Naive B cell (primary cell): ENCODE data around the gene NPM3. TPM values are rescaled to one million over a fixed set of nuclear protein-coding genes. Genes with fewer than 3 reads are reported as not detected.
A peak's percentile ranks its signal among the peaks of the same experiment; 100 is the strongest.

Source experiments
- ATAC-seq, 2 donors: fragments of 150-1000 bp; cut with Tn5 transposase; 2 replicates each; pipeline ENCODE4 v1.10.0; 2021; ENCODE audit warnings: low read depth in 2 of 2, mild to moderate bottlenecking in 2 of 2, moderate library complexity in 2 of 2
- DNase-seq: peaks from one replicate; pipeline ENCODE4 v3.0.0; 2022
- H3K27ac Mint-ChIP-seq, 6 donors: one replicate each; pipeline ENCODE4 v1.8.0; 2020 to 2022; ENCODE audit warnings: mild to moderate bottlenecking in 6 of 6, mixed read lengths in 6 of 6, moderate library complexity in 5 of 6, inconsistent platforms in 2 of 6
- H3K27me3 Mint-ChIP-seq, 3 donors: one replicate each; pipeline ENCODE4 v1.8.0; 2021 to 2022; ENCODE audit warnings: mixed read lengths in 3 of 3, mild to moderate bottlenecking in 1 of 3
- H3K36me3 Mint-ChIP-seq, 2 donors: one replicate each; pipeline ENCODE4 v1.8.0; 2020 to 2022; ENCODE audit warnings: mixed read lengths in 2 of 2, inconsistent platforms in 1 of 2, mild to moderate bottlenecking in 1 of 2
- H3K4me1 Mint-ChIP-seq, 3 donors: one replicate each; pipeline ENCODE4 v1.8.0; 2020 to 2022; ENCODE audit warnings: mixed read lengths in 3 of 3, inconsistent platforms in 1 of 3, mild to moderate bottlenecking in 1 of 3, moderate library complexity in 1 of 3
- H3K4me3 Mint-ChIP-seq, 8 donors: one replicate each; pipeline ENCODE4 v1.8.0; 2020 to 2022; ENCODE audit warnings: mild to moderate bottlenecking in 8 of 8, mixed read lengths in 8 of 8, moderate library complexity in 8 of 8, inconsistent platforms in 2 of 8
- H3K9me3 Mint-ChIP-seq, 7 donors: one replicate each; pipeline ENCODE4 v1.8.0; 2020 to 2022; ENCODE audit warnings: mixed read lengths in 7 of 7, mild to moderate bottlenecking in 5 of 7, inconsistent platforms in 2 of 7, moderate library complexity in 1 of 7
- polyA plus RNA-seq, 6 donors: library from polyadenylated mRNA; unstranded; fragments of 300-500 nt; fragmentation: Illumina TruSeq; gene quantifications; one replicate each; pipeline ENCODE4 v1.2.3, GENCODE V29; 2021; ENCODE audit warnings: low read depth in 6 of 6

NPM3 gene
- polyA plus RNA-seq, 6 donors from 2014 or later = 2.0 to 5.4 (median 4.2) TPM

DNA sequence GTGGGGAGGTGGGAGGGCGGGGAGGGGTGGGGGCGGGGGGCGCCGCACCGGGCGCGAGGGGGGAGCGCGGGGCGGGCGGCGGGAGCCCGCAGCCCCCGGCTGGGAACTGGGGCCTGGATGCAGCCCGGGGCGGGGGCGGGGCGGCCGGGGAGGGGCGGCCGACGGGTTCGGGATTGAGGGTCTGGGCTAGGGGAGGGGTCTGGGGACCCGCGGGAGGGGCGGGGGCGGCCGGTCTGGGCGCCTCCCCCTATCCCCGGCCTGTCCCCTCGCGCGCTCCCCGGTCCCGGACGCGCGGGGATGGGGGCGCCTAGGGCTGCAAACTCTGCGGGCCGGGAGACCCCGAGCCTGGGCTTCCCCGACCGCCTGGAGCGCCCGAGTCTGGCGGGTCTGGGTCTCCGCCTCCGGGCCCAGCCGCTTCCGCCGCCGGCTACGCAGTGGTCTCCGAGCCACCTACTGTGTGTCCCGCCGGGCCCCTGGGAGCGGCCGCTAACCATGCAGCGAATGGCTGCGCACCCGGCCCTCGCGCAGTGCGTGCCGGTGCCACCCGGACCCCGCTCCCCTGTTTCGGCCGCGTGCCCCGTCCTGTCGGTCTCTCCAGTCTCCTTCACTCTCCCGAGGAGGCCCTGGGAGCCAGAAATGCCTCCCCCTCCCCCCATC is 7.0 kb downstream of the NPM3 start:
- ATAC-seq (no peak), DNase-seq (no peak)
- H3K36me3 Mint-ChIP-seq = no peaks in the 10 kb centered on the region
- H3K27me3 Mint-ChIP-seq = peaks cover 46 to 69% (median 68%) of the 10 kb centered on the region in 3 donors
- peak overlapping the region in 6 of 8 donors; percentile 57 to 90 (median 80) for H3K4me3 Mint-ChIP-seq
- peak overlapping the region in 2 of 6 donors; percentile 69 to 72 for H3K27ac Mint-ChIP-seq
- peaks cover 40 to 56% (median 48%) of the 10 kb centered on the region in 3 donors for H3K4me1 Mint-ChIP-seq
- no peaks in the 10 kb centered on the region for H3K9me3 Mint-ChIP-seq

DNA sequence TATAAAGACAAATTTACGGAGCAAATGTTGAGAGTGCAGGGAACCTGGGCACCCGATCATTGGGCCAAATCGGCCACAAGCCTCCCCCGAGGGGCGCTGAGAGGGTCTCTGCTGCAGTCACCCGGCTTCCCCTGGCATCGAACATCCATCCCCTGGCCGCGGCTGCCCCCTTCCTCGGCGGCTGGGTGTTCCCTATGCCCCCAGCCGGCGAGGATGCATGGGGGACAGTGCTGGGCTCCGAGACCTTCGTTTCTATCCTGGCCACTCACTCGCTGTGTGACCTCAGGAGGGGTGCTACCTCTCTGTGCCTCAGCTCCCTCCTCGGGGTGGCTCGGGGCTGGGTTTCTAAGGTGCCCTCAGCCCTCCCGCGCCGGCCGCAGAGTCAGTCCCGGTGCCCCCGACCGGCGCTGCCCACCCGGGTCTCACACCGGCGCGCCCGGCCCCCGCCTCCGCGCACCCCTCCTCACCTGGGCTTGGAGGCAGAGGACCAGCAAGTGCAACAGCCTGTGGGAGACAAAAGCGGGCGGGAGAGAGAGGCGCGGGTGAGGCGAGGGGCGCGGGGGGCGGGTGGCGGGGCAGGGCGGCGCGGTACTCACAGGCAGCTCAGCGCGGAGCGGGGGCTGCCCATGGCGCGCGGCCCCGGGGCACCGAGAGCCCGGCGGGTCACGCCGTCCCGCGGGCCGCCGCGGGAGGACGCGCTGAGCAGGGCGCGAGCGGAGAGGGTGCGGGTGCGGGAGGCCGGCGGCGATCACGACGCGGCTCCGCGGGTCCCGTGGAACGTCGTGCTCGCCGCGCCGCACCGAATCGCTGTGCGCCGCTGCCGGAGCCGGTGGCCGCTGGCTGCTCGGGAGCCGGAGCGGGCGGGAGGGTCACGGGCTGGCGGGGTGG is 7.7 kb downstream of the NPM3 start, which contains the start of gene FGF8:
FGF8 (minus strand) TSS at position 842 of the 888 bp plus-strand sequence; CDS start at position 628, 214 bp downstream.
- Mint-ChIP-seq H3K4me1 (peaks cover 36 to 56% (median 43%) of the 10 kb centered on the region in 3 donors), H3K4me3 (peak within 1 kb of the TSS; percentile 35 to 90 (median 78)), H3K27ac (peak within 1 kb of the TSS in 3 of 6 donors; percentile 52 to 72 (median 69)), H3K27me3 (peaks cover 49 to 75% (median 74%) of the 10 kb centered on the region in 3 donors), H3K36me3 (no peaks in the 10 kb centered on the region), H3K9me3 (no peaks in the 10 kb centered on the region)
- no peak for DNase-seq
- ATAC-seq = no peak

DNA sequence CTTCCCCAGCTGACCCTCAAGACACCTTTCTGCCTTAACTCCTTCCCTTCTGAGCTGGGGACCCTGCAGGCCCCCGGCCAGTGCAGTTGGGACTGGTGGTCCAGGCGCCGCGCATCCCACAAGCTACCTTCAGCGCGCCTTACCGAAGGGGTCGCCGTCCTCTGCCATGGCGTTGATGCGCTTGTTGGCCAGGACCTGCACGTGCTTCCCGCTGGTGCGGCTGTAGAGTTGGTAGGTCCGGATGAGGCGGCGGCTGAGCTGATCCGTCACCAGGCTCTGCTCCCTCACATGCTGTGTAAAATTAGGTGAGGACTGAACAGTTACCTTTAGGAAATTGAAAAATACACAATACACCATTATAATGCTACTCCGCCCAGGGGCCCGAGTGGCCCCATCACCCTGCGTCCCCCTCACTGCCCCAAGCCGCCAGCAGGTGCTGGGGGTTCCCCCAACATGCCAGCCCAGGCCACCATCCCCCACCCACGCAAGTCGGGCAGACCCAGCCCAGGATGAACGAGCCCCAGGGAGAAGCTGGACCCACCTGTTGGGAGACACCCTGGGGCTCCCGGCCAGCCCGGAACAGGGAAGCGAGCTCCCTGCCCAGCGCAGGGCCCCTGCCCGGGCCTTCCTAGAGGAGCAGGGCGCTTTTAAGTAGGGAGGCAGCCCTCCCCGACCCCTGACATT is 8.5 kb downstream of the NPM3 start:
- peaks cover 52 to 78% (median 74%) of the 10 kb centered on the region in 3 donors for H3K27me3 Mint-ChIP-seq
- no peak for DNase-seq

DNA sequence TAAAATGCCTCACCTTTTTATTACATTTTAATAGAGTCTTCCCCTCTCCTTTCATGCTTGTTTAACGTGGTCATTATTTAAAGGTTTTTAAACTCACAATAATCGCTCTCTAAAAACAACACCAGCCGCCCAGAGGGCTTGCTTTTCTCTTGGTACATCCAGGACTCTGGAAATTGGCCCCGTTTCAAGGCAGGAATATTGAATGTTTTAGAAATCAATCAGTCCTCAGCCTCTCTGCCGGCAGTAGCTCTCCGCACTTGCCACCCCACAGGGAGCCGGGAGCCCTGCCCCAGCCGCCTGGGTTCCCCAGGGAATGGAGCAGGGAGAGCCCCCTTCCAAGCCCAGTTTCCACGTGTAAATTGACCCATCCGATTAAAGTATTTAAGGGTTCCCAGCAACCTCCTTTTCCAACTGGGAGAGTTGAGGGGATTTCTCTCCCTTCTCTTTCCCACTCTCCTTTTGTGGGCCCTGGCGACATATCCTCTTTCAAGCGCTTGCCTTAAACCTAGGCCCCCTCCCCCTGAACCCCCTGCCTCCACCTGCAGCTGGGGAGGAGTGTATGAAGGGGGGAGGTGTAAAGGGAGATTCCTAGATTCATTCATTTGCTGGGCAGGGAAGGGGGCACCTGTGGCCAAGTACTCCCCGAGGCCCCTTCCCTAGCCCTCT is 9.2 kb downstream of the NPM3 start:
- H3K27me3 Mint-ChIP-seq = peaks cover 57 to 80% (median 76%) of the 10 kb centered on the region in 3 donors

More for the DNA sequence above, 8.5 kb downstream of the NPM3 start:
- Mint-ChIP-seq H3K9me3 (no peaks in the 10 kb centered on the region), H3K27ac (peak overlapping the region in 3 of 6 donors; percentile 27 to 65 (median 53)), H3K36me3 (no peaks in the 10 kb centered on the region), H3K4me3 (peak overlapping the region; percentile 47 to 87 (median 68)), H3K4me1 (peaks cover 32 to 51% (median 39%) of the 10 kb centered on the region in 3 donors)
- ATAC-seq = peak; percentile 25 to 43

DNA sequence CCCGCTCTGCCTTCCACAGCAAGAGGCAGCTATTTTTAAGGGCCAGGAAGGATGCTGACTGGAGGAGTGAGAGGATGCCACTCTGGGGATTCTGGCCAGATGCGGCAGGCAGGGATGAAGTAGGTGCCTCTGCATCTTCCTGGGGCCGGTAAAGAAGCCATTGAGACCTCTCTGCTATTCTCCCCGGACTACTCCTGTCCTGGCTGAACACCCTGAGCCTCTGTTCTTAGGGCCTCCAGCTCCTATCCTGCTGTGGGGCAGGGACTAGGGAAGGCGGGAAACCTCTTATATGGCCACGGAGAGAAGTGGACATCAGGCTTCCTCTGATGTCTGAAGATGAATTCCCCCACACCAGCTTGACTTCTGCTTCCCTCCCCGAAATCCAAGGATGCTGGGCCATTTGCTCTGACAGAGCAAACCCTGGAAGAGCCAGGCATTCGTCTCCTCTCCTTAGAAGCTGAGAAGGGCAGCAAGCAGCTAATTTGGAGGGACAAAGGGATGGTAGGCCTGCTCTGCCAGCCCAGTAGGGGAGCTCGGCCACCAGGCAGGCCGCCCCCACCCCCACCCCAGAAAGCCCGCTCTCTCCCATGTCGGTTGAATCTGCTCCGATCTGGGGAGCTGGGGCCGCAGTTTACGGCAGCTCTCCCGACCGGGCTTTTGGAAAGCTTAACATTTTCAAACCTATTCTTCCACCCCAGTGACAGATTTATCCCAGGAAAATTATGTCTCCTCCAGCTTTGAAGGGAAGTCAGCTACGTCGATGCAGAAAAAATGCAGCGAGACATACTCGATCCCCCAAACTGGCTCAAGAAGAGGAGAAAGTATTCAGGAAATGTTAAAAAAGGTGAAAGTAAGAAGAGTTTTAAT is 10.1 kb downstream of the NPM3 start:
- Mint-ChIP-seq H3K9me3 (no peaks in the 10 kb centered on the region), H3K4me1 (peaks cover 22 to 35% (median 30%) of the 10 kb centered on the region in 3 donors), H3K27me3 (peaks cover 57 to 80% (median 71%) of the 10 kb centered on the region in 3 donors), H3K4me3 (peak overlapping the region in 5 of 8 donors; percentile 33 to 64 (median 52)), H3K27ac (peak overlapping the region in 1 of 6 donors; percentile 38), H3K36me3 (no peaks in the 10 kb centered on the region)
- ATAC-seq (no peak), DNase-seq (no peak)

More for the DNA sequence above, 9.2 kb downstream of the NPM3 start:
- DNase-seq (no peak), ATAC-seq (no peak)
- Mint-ChIP-seq H3K9me3 (no peaks in the 10 kb centered on the region), H3K4me1 (peaks cover 27 to 44% (median 34%) of the 10 kb centered on the region in 3 donors), H3K36me3 (no peaks in the 10 kb centered on the region), H3K27ac (peak overlapping the region in 2 of 6 donors; percentile 43 to 65), H3K4me3 (peak overlapping the region in 6 of 8 donors; percentile 52 to 76 (median 64))

DNA sequence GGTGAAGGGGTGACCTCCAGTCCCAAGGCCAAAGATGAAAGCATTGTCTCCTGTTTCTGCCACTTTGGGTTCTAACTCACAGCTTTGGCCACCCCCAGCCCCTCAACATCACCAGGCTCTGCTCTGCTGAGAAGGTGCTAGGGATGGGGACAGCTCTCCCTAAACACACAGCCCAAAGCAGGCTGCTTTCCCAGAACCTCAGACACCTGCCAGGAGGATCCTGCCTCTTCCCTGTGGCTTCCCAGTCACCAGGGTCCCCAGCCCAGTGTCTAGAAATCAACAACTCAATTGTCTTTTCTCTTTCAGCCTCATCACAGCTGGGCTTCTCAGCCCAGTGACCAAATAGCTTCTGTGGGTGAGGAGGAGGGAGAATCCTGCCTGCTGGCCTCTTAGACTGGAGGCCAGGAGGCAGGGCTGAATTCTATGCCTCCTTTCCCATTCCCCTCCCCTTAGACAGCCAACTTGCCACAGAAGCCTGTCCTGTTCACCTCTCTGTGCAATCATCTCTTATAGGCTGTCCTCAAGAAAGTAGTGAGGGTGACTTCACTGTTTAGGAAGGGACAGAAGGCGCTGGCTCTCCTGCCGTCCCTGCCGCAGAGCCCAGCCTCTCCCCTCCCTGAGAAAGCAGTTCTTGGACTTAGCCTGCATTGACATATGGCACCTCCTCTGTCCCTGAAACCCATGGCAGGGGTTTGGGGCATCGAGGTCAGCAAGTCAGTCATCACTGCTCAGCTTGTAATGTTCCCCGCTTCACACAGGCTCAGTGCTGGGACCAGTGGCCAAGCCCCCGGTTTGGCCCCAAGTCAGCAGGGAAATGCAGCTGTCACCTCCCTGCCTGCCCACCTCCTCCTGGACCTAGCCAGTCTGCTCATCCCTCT is 11.0 kb downstream of the NPM3 start:
- Mint-ChIP-seq H3K27me3 (peaks cover 54 to 75% (median 62%) of the 10 kb centered on the region in 3 donors), H3K27ac (peak overlapping the region in 4 of 6 donors; percentile 3 to 66 (median 29)), H3K36me3 (no peaks in the 10 kb centered on the region), H3K4me3 (no peak overlapping the region), H3K9me3 (no peaks in the 10 kb centered on the region), H3K4me1 (peaks cover 18 to 30% (median 24%) of the 10 kb centered on the region in 3 donors)
- DNase-seq (no peak), ATAC-seq (no peak)

DNA sequence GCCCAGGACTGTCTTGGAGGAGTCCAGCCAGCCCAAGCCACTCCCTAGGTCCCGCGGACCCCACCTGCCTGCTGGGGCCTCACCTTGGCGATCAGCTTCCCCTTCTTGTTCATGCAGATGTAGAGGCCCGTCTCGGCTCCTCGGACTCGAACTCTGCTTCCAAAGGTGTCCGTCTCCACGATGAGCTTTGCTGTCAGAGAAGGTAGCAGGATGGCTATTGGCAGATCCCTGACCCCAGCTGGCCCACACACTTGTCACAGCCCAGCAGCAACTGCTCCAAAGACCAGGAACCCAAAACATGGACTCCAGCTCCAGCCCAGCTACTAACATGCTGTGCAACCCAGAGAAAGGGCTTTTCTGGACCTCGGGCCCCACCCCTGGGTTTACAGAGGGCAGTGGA is 11.9 kb downstream of the NPM3 start:
- H3K27me3 Mint-ChIP-seq = peaks cover 58 to 76% (median 62%) of the 10 kb centered on the region in 3 donors
- no peaks in the 10 kb centered on the region for H3K9me3 Mint-ChIP-seq
- H3K27ac Mint-ChIP-seq = no peak overlapping the region
- no peak overlapping the region for H3K4me3 Mint-ChIP-seq
- ATAC-seq (no peak), DNase-seq (no peak)
- H3K36me3 Mint-ChIP-seq = no peaks in the 10 kb centered on the region
- peaks cover 15 to 25% (median 17%) of the 10 kb centered on the region in 3 donors for H3K4me1 Mint-ChIP-seq

DNA sequence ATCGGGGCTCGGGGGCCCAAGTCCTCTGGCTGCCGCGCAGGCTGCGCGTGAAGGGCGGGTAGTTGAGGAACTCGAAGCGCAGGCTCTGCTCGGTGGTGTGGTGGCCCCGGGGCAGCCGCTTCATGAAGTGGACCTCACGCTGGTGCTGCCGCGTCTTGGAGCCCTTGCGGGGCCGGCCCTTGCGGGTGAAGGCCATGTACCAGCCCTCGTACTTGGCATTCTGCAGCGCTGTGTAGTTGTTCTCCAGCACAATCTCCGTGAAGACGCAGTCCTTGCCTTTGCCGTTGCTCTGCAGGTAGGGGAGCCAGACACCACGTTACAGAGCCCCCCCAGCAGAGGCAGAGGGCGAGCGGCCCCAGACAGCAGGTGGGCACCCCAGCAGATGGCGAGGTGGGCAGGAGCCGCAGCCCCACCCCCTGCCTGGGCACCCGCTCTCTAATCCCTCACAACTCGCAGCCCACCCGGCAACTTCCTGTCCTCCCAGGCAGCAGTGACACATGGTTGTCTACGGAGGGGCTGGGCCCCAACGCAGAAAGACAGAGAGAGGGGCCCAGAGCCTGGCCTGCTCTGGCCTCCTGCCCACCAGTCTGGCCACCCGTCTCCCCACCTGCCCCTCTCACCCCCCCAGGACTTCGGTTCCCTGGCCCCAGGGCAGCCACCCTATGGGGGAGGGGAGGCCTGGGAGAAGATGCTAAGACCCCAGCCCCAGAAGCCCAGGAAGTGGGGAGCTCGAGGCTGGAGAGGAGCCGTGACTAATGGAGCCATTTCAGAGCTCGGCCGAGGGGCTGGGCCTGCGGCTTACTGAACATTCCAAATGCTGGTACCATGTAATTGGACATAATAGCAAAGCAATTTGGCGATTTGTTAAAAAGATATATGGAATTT is 12.7 kb downstream of the NPM3 start:
- H3K36me3 Mint-ChIP-seq = no peaks in the 10 kb centered on the region
- DNase-seq (no peak), ATAC-seq (no peak)
- no peak overlapping the region for H3K4me3 Mint-ChIP-seq
- H3K27me3 Mint-ChIP-seq = peaks cover 64 to 82% (median 70%) of the 10 kb centered on the region in 3 donors
- no peaks in the 10 kb centered on the region for H3K9me3 Mint-ChIP-seq
- H3K27ac Mint-ChIP-seq = no peak overlapping the region
- H3K4me1 Mint-ChIP-seq = peaks cover 15 to 25% (median 17%) of the 10 kb centered on the region in 3 donors

DNA sequence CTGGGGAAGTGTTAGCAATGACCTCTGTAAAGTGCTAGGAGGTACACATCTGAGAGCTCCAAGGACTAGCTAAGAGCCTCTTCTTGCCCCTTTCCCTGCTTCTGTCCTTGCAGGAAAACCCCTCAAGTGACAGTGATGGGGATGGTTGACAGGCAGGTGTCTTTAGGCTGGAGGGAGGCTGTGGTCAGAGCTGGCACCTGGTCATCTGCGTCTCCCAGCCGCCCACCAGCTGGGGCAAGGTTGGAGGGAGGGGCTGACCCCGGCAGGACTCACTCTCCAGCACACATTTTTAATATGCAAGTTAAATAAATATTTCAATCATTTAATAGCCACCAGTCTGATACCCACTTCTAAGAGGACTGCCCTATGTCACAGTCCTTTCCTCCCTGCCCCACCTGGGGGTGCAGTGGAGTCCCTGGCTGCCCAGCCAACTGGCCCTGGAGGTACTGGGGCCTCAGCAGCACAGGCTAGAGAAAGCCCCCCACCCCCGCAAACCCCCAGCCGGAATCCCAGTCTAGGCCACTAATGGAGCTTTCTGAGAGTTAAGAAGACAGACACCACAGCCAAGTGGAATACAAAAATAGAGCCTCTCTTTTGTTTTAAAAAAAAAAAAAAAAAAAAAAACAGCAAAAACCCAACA is 13.6 kb downstream of the NPM3 start:
- no peak overlapping the region for H3K4me3 Mint-ChIP-seq
- H3K27ac Mint-ChIP-seq = no peak overlapping the region
- peaks cover 13 to 16% (median 15%) of the 10 kb centered on the region in 3 donors for H3K4me1 Mint-ChIP-seq
- peaks cover 65 to 85% (median 75%) of the 10 kb centered on the region in 3 donors for H3K27me3 Mint-ChIP-seq
- no peak for DNase-seq
- no peaks in the 10 kb centered on the region for H3K36me3 Mint-ChIP-seq
- H3K9me3 Mint-ChIP-seq = no peaks in the 10 kb centered on the region
- no peak for ATAC-seq

DNA sequence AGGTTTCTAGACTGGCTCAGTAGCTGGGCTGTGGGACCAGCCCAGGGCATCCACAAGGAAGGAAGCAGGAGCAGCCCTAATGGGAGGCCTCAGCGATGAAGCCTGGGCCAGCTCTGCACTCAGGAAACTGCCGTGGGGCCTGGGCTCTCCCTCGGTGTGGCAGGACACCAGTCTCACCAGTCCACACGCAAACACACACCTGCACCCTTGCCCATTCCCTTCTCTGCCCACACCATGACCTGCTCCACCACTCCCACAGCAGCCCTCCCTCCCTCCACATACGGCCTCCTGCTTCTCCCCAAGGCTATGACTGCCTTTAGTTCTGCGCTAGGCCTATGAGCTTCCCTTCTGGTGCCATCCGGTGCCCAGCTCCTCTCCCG is 14.5 kb downstream of the NPM3 start:
- no peak overlapping the region for H3K4me3 Mint-ChIP-seq
- peaks cover 4 to 7% (median 6%) of the 10 kb centered on the region in 3 donors for H3K4me1 Mint-ChIP-seq
- H3K27ac Mint-ChIP-seq = no peak overlapping the region
- peaks cover 60 to 82% (median 74%) of the 10 kb centered on the region in 3 donors for H3K27me3 Mint-ChIP-seq
- no peaks in the 10 kb centered on the region for H3K9me3 Mint-ChIP-seq
- no peak for ATAC-seq
- H3K36me3 Mint-ChIP-seq = no peaks in the 10 kb centered on the region
- no peak for DNase-seq
